GM21529 (cell line): ENCODE results near the gene FNDC3A.

Source experiments
- ATAC-seq: cut with Tn5 transposase; IDR thresholded peaks from one replicate; pipeline ENCODE4 v1.9.1; 2021; ENCODE audit not compliant: unreplicated experiment

Gene FNDC3A

GRCh38 chr13:48975856-48976575 is at the start of gene FNDC3A:
Gene FNDC3A (plus strand): TSS chr13:48975912. CDS start chr13:49006191, 30,279 bp downstream.
- peak; percentile 58 for ATAC-seq

GRCh38 chr13:48928757-48929430 is 46.8 kb upstream of the FNDC3A start:
- ATAC-seq = no peak

DNA sequence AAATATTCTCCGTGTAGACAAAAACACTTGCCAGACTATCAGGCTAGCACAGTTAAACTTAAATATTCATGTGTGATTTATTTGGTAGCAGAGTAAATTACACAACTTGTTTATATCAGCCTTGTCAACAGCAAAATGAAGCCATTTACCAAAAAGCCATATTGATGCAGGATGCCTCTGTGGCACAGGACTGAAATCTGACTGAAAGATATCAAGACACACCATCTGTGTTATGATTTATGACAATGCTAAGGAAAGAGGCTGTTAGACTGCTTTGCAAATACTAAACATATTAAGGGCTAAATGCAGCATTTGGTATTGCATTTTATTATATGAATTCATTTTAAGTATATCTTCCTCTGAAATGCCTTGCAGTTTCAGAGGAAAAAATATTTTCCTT is 44.8 kb upstream of the FNDC3A start:
- no peak for ATAC-seq

DNA sequence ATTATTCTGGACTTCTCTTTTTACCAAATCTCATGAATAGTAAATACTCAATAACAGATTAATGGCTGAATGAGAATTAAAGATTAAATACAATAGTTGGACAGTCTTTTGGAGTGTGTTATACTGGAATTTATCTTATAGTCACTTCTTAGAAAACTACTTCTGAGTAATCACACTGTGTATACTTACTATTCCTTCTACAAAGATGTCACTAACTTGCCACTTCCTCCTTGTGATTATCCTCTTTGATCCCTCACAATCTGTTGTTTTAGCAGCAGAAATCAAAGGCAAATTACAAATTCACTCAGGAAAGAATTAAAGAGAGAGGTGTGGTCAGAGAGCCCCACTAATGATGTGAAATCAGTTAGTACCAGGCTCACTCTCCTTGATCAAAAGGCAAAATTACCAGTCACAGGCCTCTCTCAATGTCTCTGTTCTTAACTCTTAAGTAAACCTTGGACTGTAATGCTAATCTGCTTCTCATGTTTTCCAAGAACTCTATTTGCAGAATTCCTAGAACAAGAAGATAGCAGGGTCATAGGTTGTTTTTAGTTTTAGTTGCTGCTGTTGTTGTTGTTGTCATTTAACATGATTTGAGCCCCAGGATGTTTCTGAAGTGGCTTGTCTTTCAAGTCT is 37.3 kb upstream of the FNDC3A start:
- no peak for ATAC-seq

DNA sequence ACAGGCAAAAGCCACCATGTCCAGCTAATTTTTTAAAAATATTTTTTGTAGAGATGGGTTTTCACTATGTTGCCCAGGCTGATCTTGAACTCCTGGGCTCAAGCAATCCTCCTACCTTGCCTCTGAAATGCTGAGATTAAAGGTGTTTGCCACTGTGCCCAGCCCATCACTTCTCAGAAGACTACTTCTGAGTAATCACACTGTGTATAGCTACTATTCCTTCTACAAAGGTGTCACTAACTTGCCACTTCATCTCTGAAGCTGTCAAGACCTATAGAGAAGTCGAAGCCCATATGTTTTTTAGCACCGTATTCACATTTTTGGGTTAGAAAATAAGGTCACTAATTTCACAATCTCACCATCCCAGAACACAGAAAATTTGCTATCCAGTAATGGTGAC is 36.0 kb upstream of the FNDC3A start:
- ATAC-seq = no peak

GRCh38 chr13:48942131-48942530 is 33.6 kb upstream of the FNDC3A start:
- no peak for ATAC-seq

- no peak for ATAC-seq
Measured at GRCh38 chr13:48944221-48944620, 31.5 kb upstream of the FNDC3A start.

GRCh38 chr13:48945626-48946025 is 30.1 kb upstream of the FNDC3A start:
- no peak for ATAC-seq

DNA sequence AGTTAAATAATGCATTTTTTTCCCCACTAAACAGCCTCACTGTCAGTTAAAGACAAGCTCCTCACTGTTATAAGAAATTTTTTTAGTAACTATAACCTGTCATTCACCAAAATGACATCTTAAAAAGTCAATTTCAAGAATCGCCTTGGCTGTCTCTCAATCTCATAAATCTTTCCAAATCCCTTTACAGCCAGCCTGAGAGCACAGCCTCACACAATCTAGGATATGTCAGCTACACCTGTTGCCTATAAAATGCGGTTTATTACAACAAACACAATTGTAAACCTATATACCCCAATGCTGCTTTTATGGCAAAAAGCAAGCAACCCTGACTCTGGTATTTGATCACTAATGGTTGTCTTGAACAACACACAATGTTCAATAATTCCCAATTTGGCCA is 29.5 kb upstream of the FNDC3A start:
- ATAC-seq = no peak

GRCh38 chr13:48949566-48950500 is 25.9 kb upstream of the FNDC3A start:
- no peak for ATAC-seq

DNA sequence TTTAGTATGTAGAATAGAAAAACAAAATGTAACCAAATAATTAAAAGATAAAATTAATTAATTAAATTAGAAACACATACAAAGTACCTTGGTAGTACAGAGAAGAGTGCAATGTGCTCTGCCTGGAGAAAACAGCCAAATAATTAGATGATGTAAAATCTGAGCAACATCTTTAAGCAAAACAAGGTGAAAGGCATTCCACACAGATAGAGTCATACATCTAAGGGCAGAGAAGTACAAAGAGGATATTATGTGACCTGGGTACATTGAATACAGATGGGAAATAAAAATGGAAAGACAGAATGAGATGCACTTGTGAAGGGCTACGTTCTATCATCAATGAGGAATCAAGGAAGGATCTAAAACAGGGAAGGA is 25.2 kb upstream of the FNDC3A start:
- no peak for ATAC-seq

DNA sequence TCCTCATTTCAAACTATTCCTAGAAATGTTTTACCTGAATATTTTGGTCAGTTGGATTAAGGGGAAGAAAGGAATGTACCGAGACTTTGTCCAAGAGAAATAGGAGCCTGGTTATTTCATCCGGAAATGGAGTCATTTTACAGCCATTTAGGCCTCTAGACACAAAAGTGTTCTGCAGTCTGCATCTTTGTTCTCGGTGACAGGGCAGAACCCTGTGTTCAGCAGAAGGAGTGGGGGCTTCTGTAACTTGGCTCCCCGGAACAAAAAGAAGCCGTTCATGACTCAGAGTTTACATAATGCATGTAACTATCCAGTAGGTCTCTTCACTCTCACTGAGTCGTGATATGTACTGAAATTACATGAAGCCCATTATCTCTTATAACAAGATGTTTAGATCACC is 21.6 kb upstream of the FNDC3A start:
- no peak for ATAC-seq

DNA sequence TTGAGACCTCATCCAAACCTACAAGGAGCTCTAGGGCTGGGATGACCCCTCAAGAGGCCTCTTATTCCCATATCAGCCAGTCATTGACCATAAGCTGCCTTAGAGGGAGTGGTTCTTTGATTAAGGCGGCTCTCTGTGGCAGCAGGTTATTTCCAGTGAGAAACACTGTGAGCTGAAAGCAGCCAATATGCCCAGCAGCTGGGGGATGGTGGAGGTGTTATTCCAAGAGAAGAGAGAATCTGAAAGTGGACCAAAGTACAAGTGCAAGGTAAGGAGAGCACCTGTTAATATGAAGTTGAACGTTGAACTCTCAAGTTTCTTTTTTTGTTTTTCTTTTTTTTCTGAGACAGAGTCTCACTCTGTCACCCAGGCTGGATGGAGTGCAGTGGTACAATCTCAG is 20.2 kb upstream of the FNDC3A start:
- ATAC-seq = no peak

DNA sequence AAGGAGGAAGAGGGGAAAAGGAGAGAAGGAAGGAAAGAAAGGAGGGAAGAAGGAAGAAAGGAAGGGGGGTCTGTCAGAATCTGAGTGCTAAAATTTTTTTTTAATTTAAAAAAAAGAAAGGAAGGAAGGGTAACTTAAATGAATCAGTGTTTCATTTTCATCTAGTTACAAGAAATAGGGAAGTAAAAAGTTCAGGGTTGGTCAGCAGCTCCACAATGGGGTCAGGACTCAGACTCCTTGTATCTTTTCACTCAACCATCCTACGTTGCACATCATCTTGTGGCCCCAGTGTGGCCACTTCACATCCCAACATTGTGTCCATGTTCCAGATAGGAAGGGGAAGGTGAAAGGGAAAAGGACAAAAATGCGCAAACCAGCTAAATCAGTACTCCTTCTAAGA is 14.3 kb upstream of the FNDC3A start:
- no peak for ATAC-seq

DNA sequence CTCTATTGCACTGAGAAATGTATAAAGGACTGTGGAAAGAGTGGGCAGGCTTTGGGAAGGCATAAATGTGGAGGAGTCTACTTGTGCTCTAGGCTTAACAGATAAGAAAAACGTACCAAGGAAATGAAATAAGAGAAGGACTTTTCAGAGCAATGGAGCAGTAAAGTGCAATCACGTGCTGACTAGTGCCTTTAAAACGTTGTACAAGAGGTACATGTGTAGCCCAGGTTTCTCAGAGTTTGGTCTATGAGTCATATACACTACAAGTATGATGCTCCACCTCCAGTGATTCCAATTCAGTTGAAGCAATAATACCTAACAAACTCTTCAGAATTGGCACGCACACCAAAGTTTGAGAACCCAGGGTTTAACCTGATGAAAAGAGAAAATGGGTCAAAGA is 13.4 kb upstream of the FNDC3A start:
- ATAC-seq = no peak

DNA sequence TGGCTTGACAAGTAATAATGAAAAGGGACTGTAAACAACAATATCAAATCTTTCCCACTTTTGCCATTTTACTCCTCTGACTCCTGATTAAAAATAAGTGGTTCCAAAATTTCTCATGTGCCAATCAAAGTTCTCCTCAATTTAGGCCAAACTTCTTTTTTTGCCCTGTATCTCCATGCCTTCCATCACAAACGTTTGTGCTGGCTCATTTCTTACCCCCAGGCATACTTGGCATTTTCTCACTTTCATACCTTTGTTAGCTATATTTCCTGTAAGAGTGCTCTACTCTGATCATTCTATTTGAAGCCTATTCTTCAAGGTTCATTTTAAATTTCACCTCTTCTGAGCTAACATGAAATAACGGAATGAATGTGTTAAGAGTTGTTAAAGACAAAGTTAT is 10.0 kb upstream of the FNDC3A start:
- no peak for ATAC-seq

- ATAC-seq = no peak
Measured at GRCh38 chr13:48969685-48970084, 6.0 kb upstream of the FNDC3A start.

DNA sequence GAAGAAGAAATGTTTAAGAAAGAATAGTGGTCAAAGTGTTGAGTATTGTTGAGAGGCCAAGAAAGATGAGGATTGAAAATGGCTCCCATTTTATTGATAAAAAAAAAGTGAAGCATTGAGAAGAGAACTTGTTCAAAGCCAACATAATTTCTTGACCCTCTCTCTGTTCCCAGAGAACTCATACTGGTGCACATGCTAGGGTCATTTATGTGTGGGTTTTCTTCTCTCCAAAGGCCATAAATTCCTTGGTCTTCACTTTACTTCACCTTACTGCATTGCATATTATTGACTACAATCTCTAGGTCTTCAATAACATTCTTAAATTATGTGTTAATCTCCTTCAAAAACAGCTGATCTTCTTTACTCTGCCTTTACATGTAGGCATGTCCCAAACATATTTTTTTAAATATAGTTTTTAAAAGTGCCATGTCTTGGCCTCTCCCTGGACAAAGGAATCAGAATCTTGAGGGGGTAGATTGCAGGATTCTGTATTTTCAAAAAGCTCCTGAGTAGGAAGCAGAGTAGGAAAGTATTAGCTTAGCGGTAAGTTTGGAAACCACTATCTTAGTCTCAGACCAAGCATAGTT is 1.8 kb upstream of the FNDC3A start:
- ATAC-seq = no peak

GRCh38 chr13:48975101-48975855 is 434 bp upstream of the FNDC3A start:
- peak; percentile 17 for ATAC-seq
